BLaER1 (cell line): Measurements from ENCODE around the gene SLC30A1.
A peak's percentile ranks its signal among the peaks of the same experiment; 100 is the strongest.

ENCODE experiments used
- H3K27ac ChIP-seq: shearing (Covaris generic); formaldehyde crosslinking; 2 replicates; pipeline ENCODE4 v1.8.1; 2022
- H3K27me3 ChIP-seq: shearing (Covaris generic); formaldehyde crosslinking; 2 replicates; pipeline ENCODE4 v1.8.1; 2022
- H3K36me3 ChIP-seq: shearing (Covaris generic); formaldehyde crosslinking; 2 replicates; pipeline ENCODE4 v1.8.1; 2022
- H3K4me1 ChIP-seq: shearing (Covaris generic); formaldehyde crosslinking; 2 replicates; pipeline ENCODE4 v1.8.1; 2022
- H3K4me2 ChIP-seq: shearing (Covaris generic); formaldehyde crosslinking; 2 replicates; pipeline ENCODE4 v1.8.1; 2022
- H3K4me3 ChIP-seq: shearing (Covaris generic); formaldehyde crosslinking; 2 replicates; pipeline ENCODE4 v1.8.1; 2022
- H3K9ac ChIP-seq: shearing (Covaris generic); formaldehyde crosslinking; 2 replicates; pipeline ENCODE4 v1.8.1; 2022
- H3K9me3 ChIP-seq: shearing (Covaris generic); formaldehyde crosslinking; 2 replicates; pipeline ENCODE4 v1.8.1; 2022
- H4K20me1 ChIP-seq: shearing (Covaris generic); formaldehyde crosslinking; 2 replicates; pipeline ENCODE4 v1.8.1; 2022
- Cebpa-rat ChIP-seq: shearing (Covaris generic); IDR thresholded peaks from 2 replicates; pipeline ENCODE4 v1.8.1; 2022

The SLC30A1 gene

DNA sequence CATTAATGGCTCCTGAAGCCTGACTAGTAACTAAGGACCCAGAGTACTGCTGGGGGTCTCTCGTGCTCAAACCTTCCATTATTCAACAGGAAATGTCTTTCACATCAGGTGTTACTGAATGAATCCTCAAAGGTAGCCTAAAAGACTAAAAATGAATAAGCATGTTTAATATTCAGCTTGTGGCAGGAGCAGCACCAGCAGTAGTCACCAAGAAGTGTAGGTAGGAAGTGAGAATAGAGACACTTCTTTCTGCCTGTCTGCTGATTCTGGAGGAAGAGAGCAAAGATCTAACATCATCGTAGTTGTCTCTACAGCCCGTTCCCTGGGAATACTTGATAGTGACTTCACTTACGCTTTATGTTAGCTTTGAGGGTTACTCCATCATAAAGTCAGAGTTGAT is 7.6 kb upstream of the SLC30A1 start:
- Histone ChIP-seq H3K36me3 (no peaks in the 10 kb centered on the region), H3K27ac (no peak overlapping the region), H3K9ac (no peak overlapping the region), H3K4me2 (no peak overlapping the region), H3K4me3 (no peak overlapping the region), H3K9me3 (no peaks in the 10 kb centered on the region), H4K20me1 (no peaks in the 10 kb centered on the region), H3K4me1 (peaks cover 33% of the 10 kb centered on the region), H3K27me3 (no peaks in the 10 kb centered on the region)
- no peak for TF ChIP-seq Cebpa-rat

DNA sequence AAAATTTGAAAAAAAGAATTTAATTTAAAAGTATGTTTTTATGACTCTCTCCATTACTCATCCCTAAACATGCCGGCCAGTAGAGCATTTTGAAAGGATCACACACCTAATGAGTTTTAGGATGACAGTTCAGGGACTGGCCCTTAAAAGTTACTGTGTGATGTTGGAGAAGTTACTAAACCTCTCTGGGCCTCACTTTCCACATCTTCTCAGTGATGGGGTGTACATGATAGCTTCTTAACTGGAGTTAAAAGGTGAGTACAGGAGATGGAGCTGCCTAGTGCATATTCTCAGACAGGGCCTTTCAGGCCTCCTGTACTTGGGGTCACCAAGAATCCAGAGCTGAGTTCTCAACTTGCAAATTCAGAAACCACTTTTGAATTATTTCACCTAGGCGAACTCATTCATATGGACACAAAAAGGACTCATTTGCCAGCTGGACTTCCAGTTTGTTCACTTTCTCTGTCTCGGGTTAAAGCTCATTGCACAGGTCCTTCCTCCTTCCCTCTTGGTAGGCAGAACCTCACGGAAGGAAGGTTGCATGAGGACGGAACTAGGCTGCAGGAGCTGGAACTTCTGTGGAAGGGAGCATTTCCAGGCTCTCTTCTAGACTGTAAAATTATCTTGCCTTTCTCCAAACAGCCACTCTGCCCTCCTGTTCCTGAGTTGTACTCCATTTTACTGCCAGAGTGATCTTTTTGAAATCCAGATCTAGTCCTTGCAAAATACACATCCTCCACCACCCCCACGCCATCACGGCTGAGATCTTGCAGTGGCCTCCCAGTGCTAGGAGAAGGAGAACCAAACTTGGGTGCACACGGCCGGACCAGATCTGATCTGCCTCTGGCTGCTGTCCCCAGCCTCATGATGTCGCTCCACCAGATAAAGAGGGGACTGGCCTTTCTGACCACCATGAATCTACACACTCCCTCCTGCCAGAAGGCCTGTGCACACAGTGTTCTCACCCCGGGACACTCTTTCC is 4.3 kb upstream of the SLC30A1 start:
- H3K36me3 ChIP-seq, result no peaks in the 10 kb centered on the region
- H3K4me3 ChIP-seq, result no peak overlapping the region
- no peaks in the 10 kb centered on the region for H3K27me3 ChIP-seq
- no peak overlapping the region for H3K9ac ChIP-seq
- TF ChIP-seq Cebpa-rat, result no peak
- H3K9me3 ChIP-seq, result no peaks in the 10 kb centered on the region
- H4K20me1 ChIP-seq, result peaks cover 3% of the 10 kb centered on the region; the same call in 1 of the 2 replicates
- no peak overlapping the region for H3K4me2 ChIP-seq
- H3K4me1 ChIP-seq, result peaks cover 24% of the 10 kb centered on the region
- no peak overlapping the region for H3K27ac ChIP-seq

DNA sequence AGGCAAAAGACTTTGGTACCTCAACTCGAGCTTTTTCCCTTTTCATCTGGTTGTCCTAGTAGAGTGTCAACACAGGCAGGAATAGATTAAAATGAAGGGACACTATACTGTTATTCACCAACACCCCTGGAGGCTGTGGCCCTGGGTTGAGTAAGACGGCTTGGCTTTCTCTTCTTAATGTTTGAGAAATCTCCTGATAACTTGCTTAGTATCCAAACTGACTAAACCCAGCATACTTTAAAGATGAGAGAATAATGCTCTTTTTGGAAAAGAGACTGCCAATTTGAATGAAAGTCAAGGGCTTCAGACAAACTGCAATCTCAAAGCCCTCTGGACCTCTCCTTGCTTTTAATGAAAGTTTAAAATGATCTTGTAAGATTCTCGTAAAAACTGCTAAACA is 2.6 kb upstream of the SLC30A1 start:
- H3K4me3 ChIP-seq, result no peak overlapping the region
- H3K27ac ChIP-seq, result no peak overlapping the region
- H3K9ac ChIP-seq, result no peak overlapping the region

DNA sequence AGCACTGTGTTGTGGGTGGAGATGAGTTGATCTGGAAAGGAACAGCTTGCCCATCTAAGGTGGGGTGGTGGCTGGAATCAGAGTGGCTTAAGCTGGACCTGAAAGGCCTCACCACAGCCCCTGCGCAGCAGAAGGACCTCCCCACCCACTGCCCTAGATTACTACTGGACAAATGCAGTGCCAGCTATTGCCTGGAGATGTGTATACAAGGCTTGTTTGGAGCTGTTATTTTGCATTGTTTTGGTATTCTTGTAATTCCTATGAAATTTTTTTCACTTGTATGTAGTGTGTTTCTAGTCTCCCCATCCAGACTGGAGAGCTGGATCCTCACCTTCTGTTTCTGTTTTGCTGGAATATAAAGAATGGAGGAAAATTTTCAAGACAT is 1.3 kb upstream of the SLC30A1 start:
- peak overlapping the region; percentile 89 for H3K4me2 ChIP-seq
- no peak overlapping the region for H3K27ac ChIP-seq
- no peak for TF ChIP-seq Cebpa-rat
- peaks cover 45% of the 10 kb centered on the region for H3K4me1 ChIP-seq
- no peak overlapping the region for H3K4me3 ChIP-seq
- no peaks in the 10 kb centered on the region for H3K9me3 ChIP-seq
- no peak overlapping the region for H3K9ac ChIP-seq
- peaks cover 33% of the 10 kb centered on the region for H4K20me1 ChIP-seq
- peaks cover 8% of the 10 kb centered on the region for H3K36me3 ChIP-seq
- H3K27me3 ChIP-seq, result no peaks in the 10 kb centered on the region

More for the DNA sequence above, 2.6 kb upstream of the SLC30A1 start:
- Histone ChIP-seq H3K27me3 (no peaks in the 10 kb centered on the region), H3K9me3 (no peaks in the 10 kb centered on the region), H3K4me1 (peaks cover 34% of the 10 kb centered on the region), H3K4me2 (peak overlapping the region; percentile 64), H3K36me3 (no peaks in the 10 kb centered on the region), H4K20me1 (peaks cover 21% of the 10 kb centered on the region)
- TF ChIP-seq Cebpa-rat, result no peak

DNA sequence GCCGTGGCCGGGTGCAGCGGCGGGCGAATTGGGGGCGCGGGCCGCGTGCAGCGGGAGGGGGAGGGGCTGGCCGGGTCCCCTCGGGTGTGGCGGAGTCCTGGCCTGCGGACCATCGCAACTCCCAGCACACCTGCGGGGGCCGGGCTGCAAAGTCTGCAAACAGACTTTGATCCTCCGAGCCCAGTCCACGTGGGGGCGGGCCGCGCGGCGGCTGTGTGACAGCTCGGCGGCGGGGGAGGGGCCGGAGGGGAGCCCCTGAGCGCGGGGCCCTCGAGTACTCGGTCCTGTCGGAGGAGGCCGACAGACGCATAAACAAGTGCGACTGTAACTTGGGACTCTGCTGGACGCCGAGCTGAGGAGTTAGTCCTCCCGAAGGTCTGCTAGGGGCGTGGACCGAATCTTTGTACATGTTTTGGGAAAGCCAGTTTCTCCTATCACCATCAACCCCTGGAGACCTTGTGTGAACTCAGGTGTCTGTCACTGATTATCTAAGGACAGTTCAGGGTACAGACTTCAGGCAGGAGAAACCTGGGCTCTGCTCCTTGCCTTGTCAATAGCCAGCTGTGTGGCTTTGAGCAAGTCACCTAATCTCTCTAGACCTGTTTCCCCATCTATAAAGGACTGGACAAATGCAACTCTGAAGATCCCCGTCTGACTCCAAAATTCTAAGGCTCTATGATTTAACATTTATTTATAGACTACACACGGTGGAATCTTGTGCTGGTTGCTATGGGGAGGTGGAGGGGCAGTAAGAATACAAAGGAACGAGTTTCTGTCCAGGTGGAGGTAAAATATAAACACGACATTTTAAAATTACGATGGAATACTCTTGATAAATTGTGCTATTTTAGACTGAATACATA is 710 bp upstream of the SLC30A1 start:
- H3K4me3 ChIP-seq, result peak overlapping the region; percentile 83
- H3K9ac ChIP-seq, result peak overlapping the region; percentile 69
- H3K9me3 ChIP-seq, result no peaks in the 10 kb centered on the region
- H3K4me2 ChIP-seq, result peak overlapping the region; percentile 89
- H3K36me3 ChIP-seq, result peaks cover 11% of the 10 kb centered on the region
- peak overlapping the region; percentile 36; the same call in 1 of the 2 replicates for H3K27ac ChIP-seq
- no peak for TF ChIP-seq Cebpa-rat
- H4K20me1 ChIP-seq, result peaks cover 34% of the 10 kb centered on the region
- H3K27me3 ChIP-seq, result no peaks in the 10 kb centered on the region
- peaks cover 45% of the 10 kb centered on the region for H3K4me1 ChIP-seq

DNA sequence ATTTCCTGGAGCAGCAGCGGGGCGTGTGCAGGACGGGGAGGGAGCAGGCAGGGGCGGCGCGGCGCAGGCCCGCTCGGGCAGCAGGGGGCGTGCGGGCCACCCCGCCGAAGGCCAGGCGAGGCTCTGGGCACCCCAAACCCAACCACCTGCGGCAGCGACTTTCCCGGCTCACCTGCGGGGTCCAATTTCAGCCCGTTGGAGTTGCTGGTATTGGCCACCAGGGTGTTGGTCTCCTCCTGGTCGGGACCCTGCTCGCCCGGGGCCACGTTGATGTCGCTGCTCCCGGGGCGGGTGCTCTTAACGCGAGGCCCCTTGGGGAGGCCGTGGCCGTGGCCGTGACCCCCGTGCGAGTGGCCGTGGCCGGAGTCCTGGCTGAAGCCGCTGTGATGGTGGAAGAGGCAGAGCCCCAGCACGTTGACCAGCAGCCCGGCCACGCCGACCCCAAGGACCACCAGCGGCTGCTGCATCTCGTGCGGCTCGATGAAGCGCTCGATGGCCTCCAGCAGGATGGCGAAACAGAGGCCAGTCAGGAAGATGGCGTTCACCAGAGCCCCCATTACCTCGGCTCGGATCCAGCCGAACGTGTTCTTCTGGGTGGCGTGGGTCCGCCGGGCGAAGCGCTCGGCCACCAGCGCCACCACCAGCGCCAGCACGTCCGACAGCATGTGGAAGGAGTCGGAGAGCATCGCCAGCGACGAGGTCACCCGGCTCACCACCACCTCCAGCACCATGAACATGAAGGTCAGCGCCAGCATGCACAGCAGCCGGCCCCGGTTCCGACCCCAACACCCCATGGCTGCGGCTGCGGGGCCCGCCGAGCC is 932 bp downstream of the SLC30A1 start:
- no peaks in the 10 kb centered on the region for H3K27me3 ChIP-seq
- H3K4me1 ChIP-seq, result peaks cover 45% of the 10 kb centered on the region
- H3K4me2 ChIP-seq, result peak overlapping the region; percentile 100
- H3K9me3 ChIP-seq, result no peaks in the 10 kb centered on the region
- no peak for TF ChIP-seq Cebpa-rat
- peaks cover 41% of the 10 kb centered on the region for H4K20me1 ChIP-seq
- H3K9ac ChIP-seq, result peak overlapping the region; percentile 85
- H3K4me3 ChIP-seq, result peak overlapping the region; percentile 83
- peak overlapping the region; percentile 82 for H3K27ac ChIP-seq
- H3K36me3 ChIP-seq, result peaks cover 11% of the 10 kb centered on the region

DNA sequence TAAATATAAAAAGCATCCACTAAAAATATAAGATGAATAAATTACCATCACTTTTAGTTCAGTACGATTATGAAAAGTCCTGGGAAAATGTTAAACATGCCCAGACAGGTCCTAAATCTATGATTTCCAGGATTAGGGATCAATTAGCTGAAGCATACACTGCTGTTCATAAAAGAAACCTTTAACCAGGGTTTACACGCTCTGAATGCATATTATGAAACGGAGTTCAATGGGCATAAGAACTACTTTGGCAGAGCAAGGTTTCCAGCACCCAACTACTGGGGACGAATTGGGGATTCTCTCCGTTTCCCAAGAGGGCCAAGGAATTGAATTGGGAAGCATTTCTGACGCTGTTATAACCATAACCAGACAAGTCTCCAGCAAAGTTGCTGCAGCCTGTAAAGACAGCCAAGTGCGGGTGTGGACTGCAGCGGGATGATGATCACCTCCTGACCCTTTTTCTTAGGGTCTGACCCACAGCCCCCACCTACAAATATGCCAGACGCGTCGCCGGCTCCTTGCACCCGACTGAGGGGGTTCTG is 1.6 kb downstream of the SLC30A1 start:
- Histone ChIP-seq H3K27me3 (no peaks in the 10 kb centered on the region), H4K20me1 (peaks cover 48% of the 10 kb centered on the region), H3K4me3 (peak overlapping the region; percentile 83), H3K4me2 (peak overlapping the region; percentile 100), H3K36me3 (peaks cover 11% of the 10 kb centered on the region), H3K4me1 (peaks cover 40% of the 10 kb centered on the region), H3K9me3 (no peaks in the 10 kb centered on the region), H3K27ac (no peak overlapping the region), H3K9ac (peak overlapping the region; percentile 85)
- no peak for TF ChIP-seq Cebpa-rat

DNA sequence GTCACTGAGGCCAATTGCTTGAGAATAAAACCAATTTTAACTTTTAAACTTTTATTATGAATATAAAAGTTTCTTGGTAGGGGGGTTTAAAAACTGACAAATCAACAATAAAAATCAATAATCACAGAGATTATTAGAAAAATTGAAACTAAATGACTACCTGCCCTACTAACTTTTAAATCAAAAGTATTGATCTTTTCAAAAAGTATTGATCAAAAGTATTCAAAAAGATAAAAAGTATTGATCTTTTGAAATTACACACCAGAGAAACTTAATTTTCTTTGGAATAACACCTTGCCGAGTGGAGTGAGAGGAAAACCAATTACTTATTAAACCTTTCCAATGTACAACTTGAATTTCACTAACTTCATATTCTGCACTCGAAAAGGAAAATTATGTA is 2.2 kb downstream of the SLC30A1 start:
- Histone ChIP-seq H3K9me3 (no peaks in the 10 kb centered on the region), H3K4me1 (peaks cover 34% of the 10 kb centered on the region), H3K27ac (no peak overlapping the region), H3K27me3 (no peaks in the 10 kb centered on the region), H3K4me3 (peak overlapping the region; percentile 83), H3K36me3 (peaks cover 11% of the 10 kb centered on the region), H3K9ac (no peak overlapping the region), H3K4me2 (peak overlapping the region; percentile 100), H4K20me1 (peaks cover 48% of the 10 kb centered on the region)
- TF ChIP-seq Cebpa-rat, result no peak

DNA sequence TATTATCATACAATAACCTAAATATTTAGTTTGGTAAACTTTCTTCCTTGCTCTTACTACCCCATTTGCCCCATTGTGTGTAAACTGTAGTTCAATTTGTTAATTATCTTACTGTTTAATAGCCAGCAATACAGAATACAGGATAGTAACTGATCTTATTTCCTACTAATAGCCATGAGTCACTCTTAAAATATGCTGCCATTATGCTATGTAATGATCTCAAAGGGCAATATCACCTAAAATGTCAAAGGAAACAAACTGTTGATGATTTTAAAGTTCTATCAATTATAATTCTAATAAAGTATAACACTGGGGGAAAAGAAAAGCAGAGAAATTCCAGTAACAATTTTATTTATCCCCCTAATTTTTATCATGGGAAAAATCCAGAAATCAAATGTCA is 4.3 kb downstream of the SLC30A1 start:
- Histone ChIP-seq H3K4me2 (no peak overlapping the region), H3K9me3 (no peaks in the 10 kb centered on the region), H3K27me3 (no peaks in the 10 kb centered on the region), H3K27ac (no peak overlapping the region), H3K4me1 (peaks cover 23% of the 10 kb centered on the region), H3K36me3 (peaks cover 11% of the 10 kb centered on the region), H3K9ac (no peak overlapping the region), H3K4me3 (no peak overlapping the region), H4K20me1 (peaks cover 48% of the 10 kb centered on the region)
- TF ChIP-seq Cebpa-rat, result no peak
